HL-60 (cell line): ENCODE measurements around the gene PARD6B.

Experiments used
- POLR2AphosphoS5 ChIP-seq: IDR thresholded peaks from 2 replicates; pipeline ENCODE4 v1.6.1; 2012; ENCODE audit warnings: low read depth
- SPI1 ChIP-seq: IDR thresholded peaks from 2 replicates; pipeline ENCODE4 v1.6.1; 2012; ENCODE audit warnings: low read depth, mild to moderate bottlenecking, borderline replicate concordance
- TF ChIP-seq, protein P1 (sequence below): IDR thresholded peaks from one replicate; pipeline ENCODE4 v1.5.1; 2011; ENCODE audit warnings: low read length, control low read depth, inconsistent platforms; ENCODE audit not compliant: insufficient read depth
- TF ChIP-seq, protein P2 (sequence below): IDR thresholded peaks from 2 replicates; pipeline ENCODE4 v1.6.1; 2012; ENCODE audit warnings: low read depth; ENCODE audit not compliant: insufficient replicate concordance

DNA sequence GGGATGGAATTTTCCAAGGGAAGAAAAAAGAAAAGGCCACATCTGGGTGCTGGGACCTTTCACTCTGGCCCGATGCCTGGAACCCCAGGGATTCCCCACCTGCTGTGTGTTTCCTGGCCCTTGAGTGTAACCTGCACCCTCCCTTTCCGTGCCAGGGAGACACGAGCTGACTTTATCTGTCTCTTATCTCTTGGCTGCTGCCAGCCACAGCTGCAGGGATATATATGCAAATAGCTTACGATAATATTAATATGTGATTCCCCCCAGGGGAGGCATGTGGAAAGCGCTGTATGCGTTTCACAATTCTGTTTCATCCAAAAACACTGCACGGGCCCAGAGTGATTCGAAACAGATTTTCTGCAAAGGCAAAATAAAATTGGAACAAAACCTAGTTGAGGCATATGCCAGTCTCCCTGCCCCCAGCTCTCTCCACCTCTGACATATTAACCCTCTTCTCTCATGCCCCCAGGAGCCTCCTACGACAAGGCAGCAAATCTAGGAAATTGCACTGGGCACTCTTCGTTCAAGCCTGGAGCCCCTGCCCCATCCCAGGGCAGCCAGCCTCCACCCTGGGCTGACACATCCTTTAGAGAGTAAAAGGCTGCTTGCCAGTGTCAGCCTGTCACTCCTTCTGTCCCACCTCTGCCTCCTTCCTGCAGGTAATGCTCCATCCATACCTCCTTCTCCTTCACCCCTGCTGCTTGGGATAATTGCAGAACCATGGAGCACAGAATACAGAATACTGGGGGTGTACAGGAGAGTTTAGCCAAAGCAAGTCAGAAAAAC, 41.3 kb upstream of the PARD6B start:
- TF ChIP-seq, protein P1, sequence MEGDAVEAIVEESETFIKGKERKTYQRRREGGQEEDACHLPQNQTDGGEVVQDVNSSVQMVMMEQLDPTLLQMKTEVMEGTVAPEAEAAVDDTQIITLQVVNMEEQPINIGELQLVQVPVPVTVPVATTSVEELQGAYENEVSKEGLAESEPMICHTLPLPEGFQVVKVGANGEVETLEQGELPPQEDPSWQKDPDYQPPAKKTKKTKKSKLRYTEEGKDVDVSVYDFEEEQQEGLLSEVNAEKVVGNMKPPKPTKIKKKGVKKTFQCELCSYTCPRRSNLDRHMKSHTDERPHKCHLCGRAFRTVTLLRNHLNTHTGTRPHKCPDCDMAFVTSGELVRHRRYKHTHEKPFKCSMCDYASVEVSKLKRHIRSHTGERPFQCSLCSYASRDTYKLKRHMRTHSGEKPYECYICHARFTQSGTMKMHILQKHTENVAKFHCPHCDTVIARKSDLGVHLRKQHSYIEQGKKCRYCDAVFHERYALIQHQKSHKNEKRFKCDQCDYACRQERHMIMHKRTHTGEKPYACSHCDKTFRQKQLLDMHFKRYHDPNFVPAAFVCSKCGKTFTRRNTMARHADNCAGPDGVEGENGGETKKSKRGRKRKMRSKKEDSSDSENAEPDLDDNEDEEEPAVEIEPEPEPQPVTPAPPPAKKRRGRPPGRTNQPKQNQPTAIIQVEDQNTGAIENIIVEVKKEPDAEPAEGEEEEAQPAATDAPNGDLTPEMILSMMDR: no peak
- TF ChIP-seq SPI1: no peak
- TF ChIP-seq, protein P2, sequence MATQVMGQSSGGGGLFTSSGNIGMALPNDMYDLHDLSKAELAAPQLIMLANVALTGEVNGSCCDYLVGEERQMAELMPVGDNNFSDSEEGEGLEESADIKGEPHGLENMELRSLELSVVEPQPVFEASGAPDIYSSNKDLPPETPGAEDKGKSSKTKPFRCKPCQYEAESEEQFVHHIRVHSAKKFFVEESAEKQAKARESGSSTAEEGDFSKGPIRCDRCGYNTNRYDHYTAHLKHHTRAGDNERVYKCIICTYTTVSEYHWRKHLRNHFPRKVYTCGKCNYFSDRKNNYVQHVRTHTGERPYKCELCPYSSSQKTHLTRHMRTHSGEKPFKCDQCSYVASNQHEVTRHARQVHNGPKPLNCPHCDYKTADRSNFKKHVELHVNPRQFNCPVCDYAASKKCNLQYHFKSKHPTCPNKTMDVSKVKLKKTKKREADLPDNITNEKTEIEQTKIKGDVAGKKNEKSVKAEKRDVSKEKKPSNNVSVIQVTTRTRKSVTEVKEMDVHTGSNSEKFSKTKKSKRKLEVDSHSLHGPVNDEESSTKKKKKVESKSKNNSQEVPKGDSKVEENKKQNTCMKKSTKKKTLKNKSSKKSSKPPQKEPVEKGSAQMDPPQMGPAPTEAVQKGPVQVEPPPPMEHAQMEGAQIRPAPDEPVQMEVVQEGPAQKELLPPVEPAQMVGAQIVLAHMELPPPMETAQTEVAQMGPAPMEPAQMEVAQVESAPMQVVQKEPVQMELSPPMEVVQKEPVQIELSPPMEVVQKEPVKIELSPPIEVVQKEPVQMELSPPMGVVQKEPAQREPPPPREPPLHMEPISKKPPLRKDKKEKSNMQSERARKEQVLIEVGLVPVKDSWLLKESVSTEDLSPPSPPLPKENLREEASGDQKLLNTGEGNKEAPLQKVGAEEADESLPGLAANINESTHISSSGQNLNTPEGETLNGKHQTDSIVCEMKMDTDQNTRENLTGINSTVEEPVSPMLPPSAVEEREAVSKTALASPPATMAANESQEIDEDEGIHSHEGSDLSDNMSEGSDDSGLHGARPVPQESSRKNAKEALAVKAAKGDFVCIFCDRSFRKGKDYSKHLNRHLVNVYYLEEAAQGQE: no peak
- TF ChIP-seq POLR2AphosphoS5: no peak
